Measurements from ENCODE around the gene ZNF649.

Gene ZNF649

DNA sequence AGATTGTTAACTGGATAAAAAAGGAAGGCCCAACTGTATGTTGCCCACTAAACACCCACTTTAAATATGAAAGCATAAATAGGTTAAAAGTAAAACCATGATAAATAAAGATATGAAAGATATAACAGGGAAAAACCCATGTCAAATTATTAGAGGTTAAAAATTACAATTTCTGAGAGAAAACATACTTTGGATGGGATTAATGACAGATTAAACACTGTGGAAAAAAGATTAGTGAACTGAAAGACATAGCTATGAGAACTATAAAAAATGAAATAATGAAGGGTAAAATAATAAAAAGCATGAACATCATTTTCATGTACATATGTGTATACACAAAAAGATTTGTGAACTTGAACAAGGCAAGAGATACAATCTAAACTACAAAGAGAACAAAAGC, 14.9 kb downstream of the ZNF649 start:
- TF ChIP-seq, protein P1, sequence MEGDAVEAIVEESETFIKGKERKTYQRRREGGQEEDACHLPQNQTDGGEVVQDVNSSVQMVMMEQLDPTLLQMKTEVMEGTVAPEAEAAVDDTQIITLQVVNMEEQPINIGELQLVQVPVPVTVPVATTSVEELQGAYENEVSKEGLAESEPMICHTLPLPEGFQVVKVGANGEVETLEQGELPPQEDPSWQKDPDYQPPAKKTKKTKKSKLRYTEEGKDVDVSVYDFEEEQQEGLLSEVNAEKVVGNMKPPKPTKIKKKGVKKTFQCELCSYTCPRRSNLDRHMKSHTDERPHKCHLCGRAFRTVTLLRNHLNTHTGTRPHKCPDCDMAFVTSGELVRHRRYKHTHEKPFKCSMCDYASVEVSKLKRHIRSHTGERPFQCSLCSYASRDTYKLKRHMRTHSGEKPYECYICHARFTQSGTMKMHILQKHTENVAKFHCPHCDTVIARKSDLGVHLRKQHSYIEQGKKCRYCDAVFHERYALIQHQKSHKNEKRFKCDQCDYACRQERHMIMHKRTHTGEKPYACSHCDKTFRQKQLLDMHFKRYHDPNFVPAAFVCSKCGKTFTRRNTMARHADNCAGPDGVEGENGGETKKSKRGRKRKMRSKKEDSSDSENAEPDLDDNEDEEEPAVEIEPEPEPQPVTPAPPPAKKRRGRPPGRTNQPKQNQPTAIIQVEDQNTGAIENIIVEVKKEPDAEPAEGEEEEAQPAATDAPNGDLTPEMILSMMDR (IDR thresholded peaks at IDR 0.05; ENCODE audit: low read depth, low read length), result no peak
- in situ Hi-C loops (cut with HindIII; ENCODE audit: low sequenced_read_pairs), result no loop called here
- no peak for DNase-seq (ENCODE audit: low read depth, low spot score)
- no peak overlapping the region for H3K4me3 ChIP-seq (ENCODE audit: low read depth, low read length)

GRCh38 chr19:51887522-51888498, 17.0 kb downstream of the ZNF649 start, which contains the start of gene ZNF577:
ZNF577 (minus strand) TSS chr19:51887951; CDS start chr19:51880382, 7,569 bp downstream.
- peak; percentile 95 for DNase-seq (ENCODE audit: low read depth, low spot score)
- H3K4me3 ChIP-seq (ENCODE audit: low read depth, low read length), result peak within 1 kb of the TSS; percentile 89
- TF ChIP-seq, protein P1 (IDR thresholded peaks at IDR 0.05; ENCODE audit: low read depth, low read length), result no peak
- in situ Hi-C loops (cut with HindIII; ENCODE audit: low sequenced_read_pairs), result no loop called here

DNA sequence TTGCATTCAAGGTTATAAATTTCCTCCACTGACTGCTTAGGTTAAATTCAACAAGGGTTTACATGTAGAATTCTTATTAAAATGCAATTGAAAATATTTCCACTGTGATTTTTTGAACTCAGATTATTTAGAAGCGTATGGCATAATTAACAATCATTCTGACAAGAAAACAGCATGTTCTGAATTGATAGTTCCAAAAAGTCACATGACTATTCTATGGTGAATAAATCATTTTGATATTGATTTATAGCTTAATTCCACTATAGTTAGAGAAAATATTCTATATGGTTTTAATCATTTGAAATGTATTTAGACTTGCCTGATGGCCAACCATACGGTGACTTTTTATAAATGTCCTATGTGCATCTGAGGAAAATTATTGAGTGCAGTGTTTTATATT, 20.1 kb downstream of the ZNF649 start:
- TF ChIP-seq, protein P1 (IDR thresholded peaks at IDR 0.05; ENCODE audit: low read depth, low read length), result no peak
- in situ Hi-C loops (cut with HindIII; ENCODE audit: low sequenced_read_pairs), result no loop called here
- DNase-seq (ENCODE audit: low read depth, low spot score), result no peak
- no peak overlapping the region for H3K4me3 ChIP-seq (ENCODE audit: low read depth, low read length)

DNA sequence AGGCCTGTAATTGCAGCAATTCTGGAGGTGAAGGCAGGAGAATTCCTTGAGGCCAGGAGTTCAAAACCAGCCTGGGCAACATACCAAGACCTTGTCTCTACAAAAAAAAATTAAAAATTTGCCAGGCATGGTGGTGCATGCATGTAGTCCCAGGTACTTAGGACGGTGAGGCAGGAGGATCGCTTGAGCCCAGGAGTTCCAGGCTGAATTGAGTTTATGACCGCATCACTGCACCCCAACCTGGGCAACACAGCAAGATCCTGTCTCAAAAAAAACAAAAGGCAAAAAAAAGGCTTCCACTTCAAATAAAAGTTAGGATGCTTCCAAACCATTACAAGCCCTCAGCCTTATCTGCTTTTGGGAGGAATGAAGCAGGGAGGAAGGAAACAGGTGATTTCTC, 22.3 kb downstream of the ZNF649 start:
- TF ChIP-seq, protein P1 (IDR thresholded peaks at IDR 0.05; ENCODE audit: low read depth, low read length), result no peak
- in situ Hi-C loops (cut with HindIII; ENCODE audit: low sequenced_read_pairs), result no loop called here
- no peak for DNase-seq (ENCODE audit: low read depth, low spot score)
- H3K4me3 ChIP-seq (ENCODE audit: low read depth, low read length), result no peak overlapping the region

DNA sequence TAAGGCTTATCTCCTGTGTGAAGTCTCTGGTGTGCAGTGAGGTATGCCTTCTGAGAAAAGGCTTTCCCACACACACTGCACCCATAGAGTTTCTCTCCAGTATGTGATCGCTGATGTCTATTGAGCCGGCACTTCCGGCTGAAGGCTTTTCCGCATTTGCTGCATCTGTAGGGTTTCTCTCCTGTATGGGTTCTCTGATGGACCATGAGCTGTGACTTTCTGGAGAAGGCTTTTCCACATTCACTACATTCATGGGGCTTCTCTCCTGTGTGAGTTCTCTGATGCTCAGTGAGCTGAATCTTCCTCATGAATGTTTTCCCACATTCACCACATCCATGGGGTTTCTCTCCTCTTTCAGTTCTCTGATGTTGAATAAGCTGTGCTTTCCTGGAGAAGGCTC, 31.7 kb downstream of the ZNF649 start:
- TF ChIP-seq, protein P1 (IDR thresholded peaks at IDR 0.05; ENCODE audit: low read depth, low read length), result no peak
- DNase-seq (ENCODE audit: low read depth, low spot score), result no peak
- in situ Hi-C loops (cut with HindIII; ENCODE audit: low sequenced_read_pairs), result no loop called here
- H3K4me3 ChIP-seq (ENCODE audit: low read depth, low read length), result no peak overlapping the region

GRCh38 chr19:51861870-51862622, 42.8 kb downstream of the ZNF649 start:
- no peak overlapping the region for H3K4me3 ChIP-seq (ENCODE audit: low read depth, low read length)
- TF ChIP-seq, protein P1 (IDR thresholded peaks at IDR 0.05; ENCODE audit: low read depth, low read length), result no peak
- no peak for DNase-seq (ENCODE audit: low read depth, low spot score)
- in situ Hi-C loops (cut with HindIII; ENCODE audit: low sequenced_read_pairs), result no loop called here
